ENCODE results near the gene MYEF2.

- no peak for TF ChIP-seq POLR2AphosphoS5 (IDR thresholded peaks at IDR 0.05; ENCODE audit: low read depth, low read length)
- no peak for TF ChIP-seq POLR2A (IDR thresholded peaks at IDR 0.05; ENCODE audit: low read depth, low read length)
Measured at GRCh38 chr15:48182749-48183148, 4.7 kb upstream of the MYEF2 start.
